GM19455 (cell line): ENCODE measurements around the gene FAM200B.
A peak's percentile ranks its signal among the peaks of the same experiment; 100 is the strongest.

Source experiments
- ATAC-seq: cut with Tn5 transposase; IDR thresholded peaks from one replicate; pipeline ENCODE4 v1.9.1; 2021; ENCODE audit not compliant: unreplicated experiment

Gene FAM200B

DNA sequence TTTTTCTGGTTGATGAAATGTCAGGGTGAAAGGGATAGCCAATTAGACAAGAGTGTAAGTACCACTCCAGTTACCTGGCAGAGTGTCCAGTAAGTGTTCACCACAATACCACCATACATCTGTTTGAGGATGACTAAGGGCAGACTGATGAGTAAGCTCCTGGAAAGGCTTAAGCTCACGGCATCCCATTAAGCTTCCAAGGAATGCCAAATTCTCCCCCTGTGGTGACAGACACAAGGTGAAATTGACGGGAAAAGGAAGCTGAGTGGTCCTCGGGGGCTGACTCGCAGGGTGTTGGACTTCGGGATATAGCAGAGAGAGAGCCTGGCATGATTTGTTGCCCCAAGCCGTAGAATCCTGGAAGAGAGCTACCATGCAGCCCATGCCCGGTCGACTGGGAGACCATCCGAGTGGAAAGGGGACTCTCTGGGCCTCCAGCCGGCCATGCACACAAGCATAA, 13.6 kb downstream of the FAM200B start:
- ATAC-seq, result no peak

- no peak for ATAC-seq
These were observed 14.1 kb downstream of the FAM200B start for GRCh38 chr4:15695729-15696128.

GRCh38 chr4:15696866-15697265, 15.2 kb downstream of the FAM200B start:
- no peak for ATAC-seq

- ATAC-seq, result peak; percentile 66
These were observed 21.3 kb downstream of the FAM200B start, which contains the start of gene BST1 for GRCh38 chr4:15702941-15703403. BST1 (plus strand) TSS chr4:15703065; CDS start chr4:15703145, 80 bp downstream.

- ATAC-seq, result no peak
These were observed 21.8 kb downstream of the FAM200B start for GRCh38 chr4:15703439-15703838.

DNA sequence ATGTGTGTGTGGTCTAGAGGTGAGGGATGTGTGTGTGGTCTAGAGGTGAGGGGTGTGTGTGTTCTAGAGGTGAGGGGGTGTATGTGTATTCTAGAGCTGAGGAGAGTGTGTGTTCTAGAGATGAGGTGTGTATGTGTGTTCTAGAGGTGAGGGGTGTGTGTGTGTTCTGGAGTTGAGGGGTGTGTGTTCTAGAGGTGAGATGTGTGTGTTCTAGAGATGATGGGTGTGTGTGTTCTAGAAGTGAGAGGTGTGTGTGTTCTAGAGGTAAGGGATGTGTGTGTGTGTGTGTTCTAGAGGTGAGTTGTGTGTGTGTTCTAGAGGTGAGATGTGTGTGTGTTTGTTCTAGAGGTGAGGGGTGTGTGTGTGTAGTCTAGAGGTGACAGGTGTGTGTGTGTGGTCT, 22.5 kb downstream of the FAM200B start:
- no peak for ATAC-seq

DNA sequence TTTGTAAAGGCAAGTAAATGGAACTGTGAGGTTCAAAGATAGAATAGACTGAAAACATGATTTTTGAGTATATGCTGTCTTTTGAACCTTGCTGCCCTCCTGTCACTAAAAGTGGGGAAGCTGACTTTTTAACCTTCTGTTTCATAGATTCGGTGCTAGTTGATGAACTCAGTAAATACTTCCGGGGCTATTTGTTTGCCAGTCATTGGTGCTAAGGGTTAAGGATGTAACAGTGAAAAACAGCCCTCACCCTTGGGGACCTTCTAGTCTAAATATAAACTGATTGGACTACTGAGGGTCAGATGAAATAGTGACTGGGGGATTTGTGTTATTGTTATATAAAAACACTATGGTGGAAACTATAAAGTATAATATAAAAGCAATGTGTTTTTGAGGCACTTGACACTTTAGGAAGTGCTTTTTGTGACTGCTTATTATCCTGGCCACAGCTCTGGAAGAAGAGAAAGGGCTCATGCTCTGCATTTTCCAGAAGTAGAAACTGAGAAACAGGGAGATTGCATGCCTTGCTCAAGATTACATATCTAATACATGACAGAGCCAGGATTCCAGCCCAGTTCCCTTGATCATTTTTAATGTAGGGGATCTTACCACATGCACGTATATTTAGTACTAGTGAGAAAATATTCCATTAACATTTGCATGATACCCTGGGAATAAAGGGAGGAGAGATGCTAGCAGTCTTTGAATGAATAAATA, 25.2 kb downstream of the FAM200B start:
- no peak for ATAC-seq

- no peak for ATAC-seq
These were observed 25.7 kb downstream of the FAM200B start for GRCh38 chr4:15707363-15707715.

GRCh38 chr4:15711762-15712161, 30.1 kb downstream of the FAM200B start:
- no peak for ATAC-seq

- no peak for ATAC-seq
These were observed 30.6 kb downstream of the FAM200B start for GRCh38 chr4:15712214-15712613.

GRCh38 chr4:15714141-15714540, 32.5 kb downstream of the FAM200B start:
- ATAC-seq, result no peak

DNA sequence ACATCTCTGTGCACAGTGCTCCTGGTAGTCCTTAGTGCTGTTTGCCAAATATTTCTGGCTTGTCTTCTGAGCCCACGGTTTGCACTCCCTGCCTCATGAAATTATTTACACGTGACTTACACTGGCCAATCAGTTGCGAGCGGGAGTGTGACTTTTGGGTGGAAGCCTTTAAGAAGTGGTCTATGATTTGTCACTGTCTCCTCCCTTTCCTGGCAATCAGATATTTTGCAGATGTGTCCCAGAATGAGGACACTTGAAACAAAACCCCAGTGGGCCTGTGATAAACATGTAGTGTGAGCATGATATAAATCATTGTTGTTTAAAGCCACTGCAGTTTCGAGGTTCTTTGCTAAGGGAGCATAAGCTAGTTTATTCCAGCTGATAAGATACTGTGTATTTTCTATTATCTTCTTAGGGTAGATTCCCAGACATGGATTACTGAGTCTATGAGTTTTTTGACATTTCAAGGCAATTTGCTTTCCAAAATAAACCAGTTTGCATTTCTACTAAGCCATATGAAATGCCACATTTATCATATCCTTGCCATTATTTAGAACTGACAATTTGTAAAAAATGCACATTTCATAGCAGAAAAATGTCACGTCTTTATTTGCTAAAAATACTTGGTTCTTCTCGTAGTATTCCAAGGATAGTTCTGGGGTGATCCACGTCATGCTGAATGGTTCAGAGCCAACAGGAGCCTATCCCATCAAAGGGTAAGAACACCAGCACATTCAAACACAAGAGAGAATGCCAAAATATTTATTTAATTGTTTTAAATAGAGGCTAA, 33.2 kb downstream of the FAM200B start:
- no peak for ATAC-seq

DNA sequence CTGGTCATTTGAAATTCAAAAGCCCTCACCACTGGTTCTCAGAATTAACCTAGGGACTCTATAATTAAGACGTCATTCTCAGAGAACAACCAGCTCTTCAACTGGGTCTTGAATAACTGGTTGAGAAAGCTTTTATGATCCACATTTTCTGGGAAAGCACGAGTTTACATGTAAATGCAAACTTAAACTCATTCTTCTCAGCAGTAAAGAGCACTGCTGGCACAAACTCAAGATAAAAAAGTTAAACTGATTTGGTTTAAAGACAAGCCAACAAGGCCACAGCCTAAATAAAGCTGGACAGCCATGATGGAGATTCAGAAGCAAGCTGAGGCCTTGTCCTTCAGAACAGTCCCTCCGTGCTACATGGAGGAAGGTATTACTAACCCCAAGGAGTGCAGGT, 34.5 kb downstream of the FAM200B start:
- no peak for ATAC-seq

DNA sequence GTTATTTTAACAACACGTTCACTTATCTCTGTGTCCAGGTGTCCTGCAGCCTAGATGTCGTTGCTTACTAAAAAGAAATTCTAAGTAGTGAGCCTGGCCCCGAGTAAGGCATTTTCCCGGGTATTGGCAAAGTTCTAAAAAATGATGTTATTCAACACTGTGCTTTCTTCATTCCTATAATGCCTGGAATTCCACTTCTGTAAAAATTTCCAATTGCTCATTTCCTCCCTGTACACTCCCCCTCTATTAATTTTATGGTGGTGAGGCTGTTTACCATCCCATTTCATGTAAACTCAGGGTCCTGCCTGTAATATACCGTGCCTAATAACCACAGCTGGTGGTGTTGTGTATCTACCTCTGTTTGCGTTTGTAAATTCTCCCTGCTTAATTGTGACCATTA, 35.5 kb downstream of the FAM200B start:
- no peak for ATAC-seq

DNA sequence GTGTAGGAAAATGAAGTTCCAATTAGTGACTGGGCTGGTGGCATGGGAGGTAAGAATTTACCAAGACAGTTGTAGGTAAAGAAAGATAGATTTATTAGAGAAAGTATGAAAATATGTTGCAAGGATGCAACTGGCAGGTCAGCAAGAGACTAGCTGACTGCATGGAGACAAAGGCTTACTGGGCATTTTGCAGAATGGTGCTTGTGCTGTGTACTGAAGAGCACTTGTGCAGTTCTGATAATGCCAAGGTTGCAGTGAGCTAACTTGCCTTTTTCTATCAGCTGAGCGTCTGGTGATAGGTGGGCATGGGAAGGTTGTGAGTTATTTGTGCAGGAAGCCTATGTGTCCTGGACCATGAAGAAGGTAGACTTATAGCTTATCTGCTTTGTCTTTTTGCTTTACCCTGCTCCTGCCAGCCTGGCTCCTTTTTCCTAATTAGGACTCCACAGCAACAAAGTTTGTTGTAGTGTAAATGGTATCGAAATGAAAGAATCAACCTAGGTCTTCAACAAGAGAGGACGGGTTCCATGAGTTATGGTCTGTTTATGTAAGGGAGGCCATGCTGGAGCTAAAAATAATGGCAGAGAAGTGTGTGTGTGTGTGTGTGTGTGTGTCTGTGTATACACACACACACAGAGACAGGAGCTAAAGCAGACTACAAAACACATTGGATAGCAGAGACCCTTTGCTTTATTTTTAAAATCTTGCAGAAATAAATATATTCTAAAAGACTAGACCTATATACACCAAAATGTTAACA, 36.2 kb downstream of the FAM200B start:
- ATAC-seq, result no peak

- no peak for ATAC-seq
These were observed 36.8 kb downstream of the FAM200B start for GRCh38 chr4:15718465-15718864.

- ATAC-seq, result no peak
These were observed 37.3 kb downstream of the FAM200B start for GRCh38 chr4:15718959-15719358.

GRCh38 chr4:15719506-15719905, 37.9 kb downstream of the FAM200B start:
- no peak for ATAC-seq

DNA sequence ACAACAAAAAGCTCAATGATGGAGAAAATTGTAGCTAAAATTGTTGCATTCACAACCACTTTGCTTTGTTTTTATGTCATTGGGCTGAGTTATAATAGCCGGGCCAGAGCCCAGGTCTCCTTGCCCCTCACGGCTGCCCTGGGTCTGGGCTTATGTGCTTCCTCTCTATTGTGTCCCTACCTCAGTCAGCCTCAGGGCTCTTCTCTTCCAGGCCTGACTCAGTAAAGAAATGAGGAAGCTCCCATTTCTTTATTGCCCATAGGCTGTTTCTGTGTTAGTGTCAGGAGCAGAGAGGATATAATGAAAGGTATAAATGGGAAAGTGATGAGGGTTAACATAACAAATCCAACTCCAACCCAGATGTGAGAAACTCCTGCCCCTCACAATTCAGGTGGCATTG, 39.2 kb downstream of the FAM200B start:
- ATAC-seq, result no peak

GRCh38 chr4:15725608-15726007, 44.0 kb downstream of the FAM200B start:
- no peak for ATAC-seq

DNA sequence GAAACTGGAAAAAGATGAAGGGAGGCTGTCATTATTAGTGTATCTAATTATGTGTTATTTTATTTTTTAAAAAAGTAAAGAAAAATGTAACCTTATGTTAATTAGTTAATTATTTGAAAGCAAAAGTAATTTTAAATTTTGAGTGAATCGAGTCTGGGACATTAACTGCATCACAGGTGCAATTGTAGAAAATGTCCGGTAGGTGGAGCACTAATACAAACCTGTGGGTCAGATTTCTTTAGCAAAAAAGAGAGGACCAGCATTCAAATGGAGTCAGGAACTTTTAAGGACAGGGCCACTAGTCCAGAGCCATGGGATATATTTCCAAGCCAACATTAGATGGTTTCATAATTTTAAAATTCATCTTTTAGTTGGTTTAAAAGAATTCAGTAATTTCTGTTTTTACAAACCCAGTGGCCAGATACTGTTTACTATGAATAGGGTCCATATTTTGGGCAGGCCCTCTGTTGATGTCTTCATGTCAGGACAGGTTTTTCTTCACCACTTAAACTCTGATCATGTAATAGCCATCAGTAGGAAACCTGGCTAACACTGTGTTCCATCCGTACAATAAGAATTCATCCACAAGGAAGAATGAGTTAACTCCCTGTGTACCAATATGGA, 48.4 kb downstream of the FAM200B start:
- ATAC-seq, result peak; percentile 65
